HepG2 (cell line): ENCODE results near the gene CD9. TPM values are rescaled to one million over a fixed set of nuclear protein-coding genes. Genes with fewer than 3 reads are reported as not detected.

Experiments used
- ARNT ChIP-seq: fragments of 450-650 bp; IDR thresholded peaks from 2 replicates; pipeline ENCODE4 v1.6.1; 2017
- GFI1 ChIP-seq: sonication (generic); formaldehyde crosslinking; IDR thresholded peaks from 2 replicates; pipeline ENCODE4 v1.5.0; 2020; ENCODE audit warnings: missing genetic modification reagents, mild to moderate bottlenecking, borderline replicate concordance
- HNRNPH1 ChIP-seq: fragments of 200-400 bp; formaldehyde crosslinking; optimal IDR thresholded peaks from 2 replicates; pipeline ENCODE3; 2017; ENCODE audit warnings: mild to moderate bottlenecking, low read depth, low read length
- JUNB ChIP-seq: sonication (generic); formaldehyde crosslinking; IDR thresholded peaks from 2 replicates; pipeline ENCODE4 v1.8.0; 2022; ENCODE audit warnings: missing genetic modification reagents, mild to moderate bottlenecking, borderline replicate concordance
- KDM4B ChIP-seq: sonication (generic); formaldehyde crosslinking; IDR thresholded peaks from 2 replicates; pipeline ENCODE4 v1.4.0; 2020; ENCODE audit warnings: missing genetic modification reagents
- KLF9 ChIP-seq: IDR thresholded peaks from 2 replicates; pipeline ENCODE4 v1.6.1; 2016; ENCODE audit warnings: low read depth
- MIXL1 ChIP-seq: IDR thresholded peaks from 2 replicates; pipeline ENCODE4 v1.6.1; 2016
- MTA1 ChIP-seq: sonication (generic); formaldehyde crosslinking; IDR thresholded peaks from 2 replicates; pipeline ENCODE4 v1.4.0; 2020; ENCODE audit warnings: missing genetic modification reagents, mild to moderate bottlenecking, borderline replicate concordance
- PHF20 ChIP-seq: sonication (generic); formaldehyde crosslinking; IDR thresholded peaks from 2 replicates; pipeline ENCODE4 v1.5.0; 2020; ENCODE audit warnings: mild to moderate bottlenecking, missing genetic modification reagents
- SCMH1 ChIP-seq: sonication (generic); formaldehyde crosslinking; IDR thresholded peaks from 2 replicates; pipeline ENCODE4 v1.9.0; 2021; ENCODE audit warnings: missing genetic modification reagents, mild to moderate bottlenecking, borderline replicate concordance
- ZBTB20 ChIP-seq: sonication (generic); formaldehyde crosslinking; IDR thresholded peaks from 2 replicates; pipeline ENCODE4 v1.8.1; 2023; ENCODE audit warnings: missing genetic modification reagents, low read depth, mild to moderate bottlenecking, borderline replicate concordance
- ZNF3 ChIP-seq: IDR thresholded peaks from 2 replicates; pipeline ENCODE4 v1.7.0; 2017; ENCODE audit warnings: inconsistent platforms
- ZNF75D ChIP-seq: sonication (generic); formaldehyde crosslinking; IDR thresholded peaks from 2 replicates; pipeline ENCODE4 v1.8.1; 2023; ENCODE audit warnings: missing genetic modification reagents, mild to moderate bottlenecking, borderline replicate concordance
- ZNF782 ChIP-seq: sonication (generic); formaldehyde crosslinking; IDR thresholded peaks from 2 replicates; pipeline ENCODE4 v1.4.0; 2020; ENCODE audit warnings: missing genetic modification reagents, mild to moderate bottlenecking, borderline replicate concordance
- ZNF83 ChIP-seq: sonication (generic); formaldehyde crosslinking; IDR thresholded peaks from 2 replicates; pipeline ENCODE4 v1.4.0; 2020; ENCODE audit warnings: missing genetic modification reagents, mild to moderate bottlenecking, borderline replicate concordance
- polyA plus RNA-seq, 8 experiments: library from polyadenylated mRNA; depleted of rRNA in 3 of 8; stranded (reverse) in 7 of 8; unstranded in 1 of 8; fragments of >200 nt; fragmentation: Illumina TruSeq in 4 of 8; extraction: Trizol in 4 of 8; gene quantifications; 2 replicates each; pipeline versions ENCODE4 v1.2.1 to v1.2.3, GENCODE V29; 2011 to 2016; ENCODE audit warnings: low read depth in 4 of 8, missing spikeins in 1 of 8, mixed read lengths in 1 of 8; ENCODE audit not compliant: insufficient read depth in 1 of 8
- total RNA-seq, 5 experiments: library from RNA; depleted of rRNA; stranded (reverse); fragments of >200 nt; fragmentation: Illumina TruSeq; extraction: Trizol; gene quantifications; 2 replicates each; pipeline ENCODE4 v1.2.3, GENCODE V29; 2016; ENCODE audit warnings: low read depth in 1 of 5
- TF ChIP-seq, protein P1 (sequence below): sonication (generic); formaldehyde crosslinking; IDR thresholded peaks from 2 replicates; pipeline ENCODE4 v1.4.0; 2020; ENCODE audit warnings: missing genetic modification reagents, mild to moderate bottlenecking, borderline replicate concordance
- TF ChIP-seq, protein P2 (sequence below): sonication (generic); formaldehyde crosslinking; IDR thresholded peaks from 2 replicates; pipeline ENCODE4 v1.9.0; 2021; ENCODE audit warnings: missing genetic modification reagents, borderline replicate concordance
- TF ChIP-seq, protein P3 (sequence below): sonication (generic); formaldehyde crosslinking; IDR thresholded peaks from 2 replicates; pipeline ENCODE4 v1.4.0; 2020; ENCODE audit warnings: mild to moderate bottlenecking, low read depth, missing genetic modification reagents
- TF ChIP-seq, protein P4 (sequence below): sonication (generic); formaldehyde crosslinking; conservative IDR thresholded peaks from 2 replicates; pipeline ENCODE4 v1.8.1; 2023; ENCODE audit warnings: missing genetic modification reagents
- TF ChIP-seq, protein P5 (sequence below): sonication (generic); formaldehyde crosslinking; conservative IDR thresholded peaks from 2 replicates; pipeline ENCODE4 v1.5.0; 2020; ENCODE audit warnings: missing genetic modification reagents

CD9 gene
- total and polyA plus RNA-seq, 2 of the 13 experiments (the other 11 are each of a cell fraction or from before 2014, with no cell fraction given) = 5.8 to 38.3 TPM

DNA sequence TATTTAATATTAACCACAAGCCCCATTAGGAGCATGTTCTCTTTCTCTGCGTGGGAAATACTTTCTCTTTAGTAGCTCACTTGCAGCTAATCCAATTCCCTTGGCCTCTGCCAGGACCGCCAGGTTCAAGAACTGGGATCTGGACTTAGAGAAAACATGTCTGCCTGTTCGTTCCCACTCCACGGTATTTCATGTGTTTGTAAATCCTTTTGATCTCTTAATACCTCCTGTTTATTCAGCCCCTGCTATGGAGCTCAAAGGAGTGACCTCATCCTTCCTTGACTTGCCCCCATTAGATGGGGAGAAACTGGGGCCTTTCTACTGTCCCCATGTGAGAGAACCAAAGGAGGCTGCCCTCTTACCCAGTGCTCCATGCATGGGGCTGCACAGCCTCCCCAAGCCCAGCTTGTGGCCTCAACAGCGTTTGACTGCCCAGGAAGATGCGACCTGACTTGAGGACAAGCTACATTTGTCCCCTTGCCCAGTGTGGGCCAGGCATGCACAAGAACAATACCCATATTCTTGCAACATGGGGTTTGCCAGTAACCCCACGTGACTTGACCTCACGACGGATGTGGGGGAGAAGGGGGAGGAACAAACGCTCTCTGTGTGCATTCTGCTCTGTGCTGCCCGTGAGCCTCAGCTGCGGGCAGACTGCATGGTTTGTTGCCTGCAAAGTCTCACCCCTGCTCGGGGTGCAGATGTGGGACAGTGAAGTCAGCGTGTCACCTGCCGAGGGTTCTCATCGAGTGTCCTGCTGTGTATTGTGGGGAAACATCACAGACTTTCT is 30.3 kb downstream of the CD9 start (continued):
- TF ChIP-seq MTA1 (CRISPR knock-in tag) (peak; percentile 27; the same call in 1 of the 2 replicates), ZBTB20 (CRISPR knock-in tag) (no peak), HNRNPH1 (no peak), ZNF83 (CRISPR knock-in tag) (no peak), ZNF3 (CRISPR knock-in tag) (no peak), JUNB (CRISPR knock-in tag) (no peak), KLF9 (no peak), ARNT (no peak), ZNF782 (CRISPR knock-in tag) (no peak), SCMH1 (CRISPR knock-in tag) (no peak), GFI1 (CRISPR knock-in tag) (no peak), ZNF75D (no peak), KDM4B (CRISPR knock-in tag) (0 out of 2 replicates have a peak, but pooled peaks have one; percentile 53), MIXL1 (no peak; the same call in 1 of the 2 replicates), PHF20 (CRISPR knock-in tag) (no peak)
- TF ChIP-seq, protein P1, sequence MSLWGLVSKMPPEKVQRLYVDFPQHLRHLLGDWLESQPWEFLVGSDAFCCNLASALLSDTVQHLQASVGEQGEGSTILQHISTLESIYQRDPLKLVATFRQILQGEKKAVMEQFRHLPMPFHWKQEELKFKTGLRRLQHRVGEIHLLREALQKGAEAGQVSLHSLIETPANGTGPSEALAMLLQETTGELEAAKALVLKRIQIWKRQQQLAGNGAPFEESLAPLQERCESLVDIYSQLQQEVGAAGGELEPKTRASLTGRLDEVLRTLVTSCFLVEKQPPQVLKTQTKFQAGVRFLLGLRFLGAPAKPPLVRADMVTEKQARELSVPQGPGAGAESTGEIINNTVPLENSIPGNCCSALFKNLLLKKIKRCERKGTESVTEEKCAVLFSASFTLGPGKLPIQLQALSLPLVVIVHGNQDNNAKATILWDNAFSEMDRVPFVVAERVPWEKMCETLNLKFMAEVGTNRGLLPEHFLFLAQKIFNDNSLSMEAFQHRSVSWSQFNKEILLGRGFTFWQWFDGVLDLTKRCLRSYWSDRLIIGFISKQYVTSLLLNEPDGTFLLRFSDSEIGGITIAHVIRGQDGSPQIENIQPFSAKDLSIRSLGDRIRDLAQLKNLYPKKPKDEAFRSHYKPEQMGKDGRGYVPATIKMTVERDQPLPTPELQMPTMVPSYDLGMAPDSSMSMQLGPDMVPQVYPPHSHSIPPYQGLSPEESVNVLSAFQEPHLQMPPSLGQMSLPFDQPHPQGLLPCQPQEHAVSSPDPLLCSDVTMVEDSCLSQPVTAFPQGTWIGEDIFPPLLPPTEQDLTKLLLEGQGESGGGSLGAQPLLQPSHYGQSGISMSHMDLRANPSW (CRISPR knock-in tag) = no peak
- TF ChIP-seq, protein P2, sequence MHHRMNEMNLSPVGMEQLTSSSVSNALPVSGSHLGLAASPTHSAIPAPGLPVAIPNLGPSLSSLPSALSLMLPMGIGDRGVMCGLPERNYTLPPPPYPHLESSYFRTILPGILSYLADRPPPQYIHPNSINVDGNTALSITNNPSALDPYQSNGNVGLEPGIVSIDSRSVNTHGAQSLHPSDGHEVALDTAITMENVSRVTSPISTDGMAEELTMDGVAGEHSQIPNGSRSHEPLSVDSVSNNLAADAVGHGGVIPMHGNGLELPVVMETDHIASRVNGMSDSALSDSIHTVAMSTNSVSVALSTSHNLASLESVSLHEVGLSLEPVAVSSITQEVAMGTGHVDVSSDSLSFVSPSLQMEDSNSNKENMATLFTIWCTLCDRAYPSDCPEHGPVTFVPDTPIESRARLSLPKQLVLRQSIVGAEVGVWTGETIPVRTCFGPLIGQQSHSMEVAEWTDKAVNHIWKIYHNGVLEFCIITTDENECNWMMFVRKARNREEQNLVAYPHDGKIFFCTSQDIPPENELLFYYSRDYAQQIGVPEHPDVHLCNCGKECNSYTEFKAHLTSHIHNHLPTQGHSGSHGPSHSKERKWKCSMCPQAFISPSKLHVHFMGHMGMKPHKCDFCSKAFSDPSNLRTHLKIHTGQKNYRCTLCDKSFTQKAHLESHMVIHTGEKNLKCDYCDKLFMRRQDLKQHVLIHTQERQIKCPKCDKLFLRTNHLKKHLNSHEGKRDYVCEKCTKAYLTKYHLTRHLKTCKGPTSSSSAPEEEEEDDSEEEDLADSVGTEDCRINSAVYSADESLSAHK = no peak
- TF ChIP-seq, protein P3, sequence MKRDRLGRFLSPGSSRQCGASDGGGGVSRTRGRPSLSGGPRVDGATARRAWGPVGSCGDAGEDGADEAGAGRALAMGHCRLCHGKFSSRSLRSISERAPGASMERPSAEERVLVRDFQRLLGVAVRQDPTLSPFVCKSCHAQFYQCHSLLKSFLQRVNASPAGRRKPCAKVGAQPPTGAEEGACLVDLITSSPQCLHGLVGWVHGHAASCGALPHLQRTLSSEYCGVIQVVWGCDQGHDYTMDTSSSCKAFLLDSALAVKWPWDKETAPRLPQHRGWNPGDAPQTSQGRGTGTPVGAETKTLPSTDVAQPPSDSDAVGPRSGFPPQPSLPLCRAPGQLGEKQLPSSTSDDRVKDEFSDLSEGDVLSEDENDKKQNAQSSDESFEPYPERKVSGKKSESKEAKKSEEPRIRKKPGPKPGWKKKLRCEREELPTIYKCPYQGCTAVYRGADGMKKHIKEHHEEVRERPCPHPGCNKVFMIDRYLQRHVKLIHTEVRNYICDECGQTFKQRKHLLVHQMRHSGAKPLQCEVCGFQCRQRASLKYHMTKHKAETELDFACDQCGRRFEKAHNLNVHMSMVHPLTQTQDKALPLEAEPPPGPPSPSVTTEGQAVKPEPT (CRISPR knock-in tag) = no peak
- TF ChIP-seq, protein P4, sequence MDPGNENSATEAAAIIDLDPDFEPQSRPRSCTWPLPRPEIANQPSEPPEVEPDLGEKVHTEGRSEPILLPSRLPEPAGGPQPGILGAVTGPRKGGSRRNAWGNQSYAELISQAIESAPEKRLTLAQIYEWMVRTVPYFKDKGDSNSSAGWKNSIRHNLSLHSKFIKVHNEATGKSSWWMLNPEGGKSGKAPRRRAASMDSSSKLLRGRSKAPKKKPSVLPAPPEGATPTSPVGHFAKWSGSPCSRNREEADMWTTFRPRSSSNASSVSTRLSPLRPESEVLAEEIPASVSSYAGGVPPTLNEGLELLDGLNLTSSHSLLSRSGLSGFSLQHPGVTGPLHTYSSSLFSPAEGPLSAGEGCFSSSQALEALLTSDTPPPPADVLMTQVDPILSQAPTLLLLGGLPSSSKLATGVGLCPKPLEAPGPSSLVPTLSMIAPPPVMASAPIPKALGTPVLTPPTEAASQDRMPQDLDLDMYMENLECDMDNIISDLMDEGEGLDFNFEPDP (CRISPR knock-in tag) = no peak
- TF ChIP-seq, protein P5, sequence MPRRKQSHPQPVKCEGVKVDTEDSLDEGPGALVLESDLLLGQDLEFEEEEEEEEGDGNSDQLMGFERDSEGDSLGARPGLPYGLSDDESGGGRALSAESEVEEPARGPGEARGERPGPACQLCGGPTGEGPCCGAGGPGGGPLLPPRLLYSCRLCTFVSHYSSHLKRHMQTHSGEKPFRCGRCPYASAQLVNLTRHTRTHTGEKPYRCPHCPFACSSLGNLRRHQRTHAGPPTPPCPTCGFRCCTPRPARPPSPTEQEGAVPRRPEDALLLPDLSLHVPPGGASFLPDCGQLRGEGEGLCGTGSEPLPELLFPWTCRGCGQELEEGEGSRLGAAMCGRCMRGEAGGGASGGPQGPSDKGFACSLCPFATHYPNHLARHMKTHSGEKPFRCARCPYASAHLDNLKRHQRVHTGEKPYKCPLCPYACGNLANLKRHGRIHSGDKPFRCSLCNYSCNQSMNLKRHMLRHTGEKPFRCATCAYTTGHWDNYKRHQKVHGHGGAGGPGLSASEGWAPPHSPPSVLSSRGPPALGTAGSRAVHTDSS = no peak
